ENCODE measurements around the gene MYL12A. TPM values are rescaled to one million over a fixed set of nuclear protein-coding genes. Genes with fewer than 3 reads are reported as not detected.

The MYL12A gene
- total and polyA plus RNA-seq, 3 donors from 2014 or later, result 148 to 219 (median 177) TPM

DNA sequence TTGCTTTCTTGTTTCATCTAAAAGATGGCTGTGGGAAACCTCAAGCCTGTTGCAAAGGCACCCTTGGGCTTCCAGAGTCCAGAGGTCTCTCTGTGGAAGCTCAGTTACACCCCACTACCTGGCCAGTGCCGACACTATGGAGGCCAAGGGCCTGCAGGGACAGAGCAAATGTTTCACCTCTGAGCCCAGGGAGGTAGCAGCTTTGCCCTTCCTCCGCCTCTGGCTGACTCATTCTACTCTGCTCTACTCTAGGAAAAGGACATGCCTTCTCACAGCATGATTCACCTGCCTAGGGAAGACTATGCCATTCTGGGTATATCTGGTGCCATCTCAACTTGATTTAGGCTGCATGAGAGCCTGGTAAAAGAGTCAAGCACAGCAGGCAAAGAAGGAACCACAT is 40.0 kb upstream of the MYL12A start:
- intact Hi-C loops (cut with DNase I; ENCODE audit: low total_unique reads), result no loop called here

DNA sequence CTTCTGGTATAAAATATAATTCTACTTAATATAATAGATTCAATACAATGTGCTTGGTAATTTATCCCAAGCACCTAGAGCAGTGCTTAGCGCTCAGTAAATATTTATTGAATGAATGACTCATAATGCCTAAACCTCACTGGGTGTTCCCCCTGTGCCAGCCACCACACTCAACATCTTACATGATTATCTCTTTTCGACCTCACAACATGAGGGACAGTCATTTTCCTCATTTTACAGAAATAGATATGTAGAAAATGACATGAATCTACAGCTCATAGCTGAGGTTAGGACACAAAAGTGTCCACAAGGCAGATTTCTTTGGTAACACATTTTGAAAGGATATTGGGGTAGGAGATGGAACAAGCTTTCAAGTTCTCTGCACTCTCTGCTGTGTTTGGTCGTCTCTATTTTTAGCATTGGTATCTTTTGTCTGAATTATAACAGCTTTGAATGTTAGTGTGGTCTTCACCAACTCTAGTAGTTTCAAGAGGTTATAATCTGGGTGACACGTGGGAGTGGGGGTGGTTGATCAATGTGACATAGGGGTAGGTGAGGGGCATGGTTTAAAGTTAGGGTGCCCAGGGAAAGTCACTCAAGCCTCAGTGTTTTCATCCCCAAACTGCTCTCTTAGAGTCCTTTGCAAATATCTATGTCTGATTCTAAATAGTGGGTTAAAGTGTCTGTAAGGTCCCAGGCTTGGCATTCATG is 37.6 kb upstream of the MYL12A start:
- Histone ChIP-seq H3K36me3 (ENCODE audit: low read depth, missing control alignments) (no peaks in the 10 kb centered on the region), H3K27me3 (no peaks in the 10 kb centered on the region), H3K27ac (no peak overlapping the region), H3K4me3 (no peak overlapping the region), H3K4me1 (no peaks in the 10 kb centered on the region), H3K9me3 (no peaks in the 10 kb centered on the region)
- no peak for TF ChIP-seq POLR2A (IDR thresholded peaks at IDR 0.05)
- TF ChIP-seq, protein P1, sequence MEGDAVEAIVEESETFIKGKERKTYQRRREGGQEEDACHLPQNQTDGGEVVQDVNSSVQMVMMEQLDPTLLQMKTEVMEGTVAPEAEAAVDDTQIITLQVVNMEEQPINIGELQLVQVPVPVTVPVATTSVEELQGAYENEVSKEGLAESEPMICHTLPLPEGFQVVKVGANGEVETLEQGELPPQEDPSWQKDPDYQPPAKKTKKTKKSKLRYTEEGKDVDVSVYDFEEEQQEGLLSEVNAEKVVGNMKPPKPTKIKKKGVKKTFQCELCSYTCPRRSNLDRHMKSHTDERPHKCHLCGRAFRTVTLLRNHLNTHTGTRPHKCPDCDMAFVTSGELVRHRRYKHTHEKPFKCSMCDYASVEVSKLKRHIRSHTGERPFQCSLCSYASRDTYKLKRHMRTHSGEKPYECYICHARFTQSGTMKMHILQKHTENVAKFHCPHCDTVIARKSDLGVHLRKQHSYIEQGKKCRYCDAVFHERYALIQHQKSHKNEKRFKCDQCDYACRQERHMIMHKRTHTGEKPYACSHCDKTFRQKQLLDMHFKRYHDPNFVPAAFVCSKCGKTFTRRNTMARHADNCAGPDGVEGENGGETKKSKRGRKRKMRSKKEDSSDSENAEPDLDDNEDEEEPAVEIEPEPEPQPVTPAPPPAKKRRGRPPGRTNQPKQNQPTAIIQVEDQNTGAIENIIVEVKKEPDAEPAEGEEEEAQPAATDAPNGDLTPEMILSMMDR (IDR thresholded peaks at IDR 0.05), result no peak
- intact Hi-C loops (cut with DNase I; ENCODE audit: low total_unique reads), result no loop called here
- no peak for DNase-seq
- 81 to 82% methylated on average over 4 of the region's 4 CpGs for WGBS, 2 donors

More for the DNA sequence above, 40.0 kb upstream of the MYL12A start:
- DNase-seq, result no peak
- H3K4me3 ChIP-seq, result no peak overlapping the region
- no peaks in the 10 kb centered on the region for H3K27me3 ChIP-seq
- H3K4me1 ChIP-seq, result no peaks in the 10 kb centered on the region
- H3K27ac ChIP-seq, result no peak overlapping the region
- no peaks in the 10 kb centered on the region for H3K36me3 ChIP-seq (ENCODE audit: low read depth, missing control alignments)
- TF ChIP-seq POLR2A (IDR thresholded peaks at IDR 0.05), result no peak
- TF ChIP-seq, protein P1 (IDR thresholded peaks at IDR 0.05), result no peak
- WGBS, 2 donors, result 63 to 100% methylated on average over 2 of the region's 2 CpGs
- H3K9me3 ChIP-seq, result no peaks in the 10 kb centered on the region

DNA sequence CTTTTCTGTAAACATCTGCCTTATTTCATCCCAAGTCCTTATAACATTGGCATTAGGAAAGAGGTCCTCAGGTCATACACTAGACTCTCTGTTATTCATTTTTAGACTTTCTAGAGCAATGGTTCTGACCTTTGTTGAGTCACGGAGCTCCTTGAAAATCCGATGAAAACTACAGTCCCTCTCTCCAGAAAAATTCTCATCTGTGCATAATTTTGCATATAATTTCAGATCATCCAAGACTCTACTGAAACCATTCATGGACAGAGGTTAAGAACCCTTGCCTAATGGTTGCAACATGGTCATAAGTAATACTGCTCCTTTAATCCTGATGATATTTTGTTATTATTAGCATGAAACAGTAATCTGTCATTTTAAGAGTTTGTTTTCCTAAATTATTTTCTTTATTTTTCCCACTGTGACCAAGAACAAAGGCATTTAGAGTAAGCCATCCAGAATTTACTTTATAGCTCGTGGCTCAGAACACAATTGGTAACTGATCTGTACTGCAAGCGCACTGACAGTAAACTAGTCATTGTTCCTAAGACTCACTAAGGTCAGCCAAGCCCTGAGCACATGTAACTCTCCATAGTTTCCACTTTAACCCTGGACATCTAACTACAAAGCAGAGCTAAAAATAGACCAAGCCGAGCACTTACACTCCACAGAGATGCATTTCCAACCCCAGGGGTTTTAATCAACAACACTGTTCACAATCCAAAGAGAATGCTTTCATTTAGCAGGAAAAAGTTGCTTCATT is 36.2 kb upstream of the MYL12A start:
- Histone ChIP-seq H3K36me3 (ENCODE audit: low read depth, missing control alignments) (no peaks in the 10 kb centered on the region), H3K4me1 (no peaks in the 10 kb centered on the region), H3K4me3 (no peak overlapping the region), H3K9me3 (no peaks in the 10 kb centered on the region), H3K27ac (no peak overlapping the region), H3K27me3 (no peaks in the 10 kb centered on the region)
- whole genome bisulfite sequencing, 2 donors, result 36 to 46% methylated on average over 5 of the region's 5 CpGs
- intact Hi-C loops (cut with DNase I; ENCODE audit: low total_unique reads), result no loop called here
- TF ChIP-seq, protein P1 (IDR thresholded peaks at IDR 0.05), result no peak
- no peak for TF ChIP-seq POLR2A (IDR thresholded peaks at IDR 0.05)
- DNase-seq, result no peak

DNA sequence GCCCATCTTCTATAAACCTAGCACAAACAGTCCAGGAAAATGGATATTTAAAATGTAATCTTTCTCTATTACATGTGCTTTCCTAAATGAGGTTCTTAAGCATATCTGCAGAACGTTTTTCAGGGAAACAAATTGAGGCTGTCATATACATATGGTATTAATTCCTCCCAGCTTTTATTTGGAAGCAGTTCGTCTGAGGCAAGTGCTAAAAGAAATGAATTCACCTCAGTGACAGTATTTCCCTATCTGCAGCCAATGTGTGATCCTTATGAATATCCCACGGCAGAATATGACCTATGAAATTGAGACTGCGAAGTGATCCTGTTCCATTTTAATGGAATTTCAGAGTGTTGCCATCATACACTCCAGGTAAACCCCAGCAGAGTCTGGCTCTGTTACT is 34.9 kb upstream of the MYL12A start:
- no peak for DNase-seq
- Histone ChIP-seq H3K4me3 (no peak overlapping the region), H3K36me3 (ENCODE audit: low read depth, missing control alignments) (no peaks in the 10 kb centered on the region), H3K4me1 (peaks cover 1% of the 10 kb centered on the region), H3K9me3 (no peaks in the 10 kb centered on the region), H3K27me3 (no peaks in the 10 kb centered on the region), H3K27ac (no peak overlapping the region)
- WGBS, 2 donors, result 76 to 84% methylated on average over 4 of the region's 4 CpGs
- TF ChIP-seq, protein P1 (IDR thresholded peaks at IDR 0.05), result no peak
- no peak for TF ChIP-seq POLR2A (IDR thresholded peaks at IDR 0.05)
- intact Hi-C loops (cut with DNase I; ENCODE audit: low total_unique reads), result no loop called here
